D721Med (cell line): Measurements from ENCODE around the gene OR5L2.
"Not testable (repeated sequence)": the region's sequence is repeated elsewhere in the genome, so short reads cannot be mapped to it uniquely, and the experiment has no call there.

Experiments
- DNase-seq: peaks from one replicate; pipeline ENCODE4 v3.0.0; 2011; ENCODE audit warnings: low spot score; ENCODE audit not compliant: insufficient read length
- FAIRE-seq: peaks from 2 replicates; lab custom pipeline; 2011; peaks lifted over from hg19 to GRCh38; lab: Jason Lieb, UNC
- CTCF ChIP-seq: IDR thresholded peaks from 2 replicates; pipeline ENCODE4 v1.5.1; 2012; ENCODE audit warnings: mild to moderate bottlenecking, control low read depth; ENCODE audit not compliant: insufficient read depth; ENCODE audit errors: missing control alignments

OR5L2 gene

GRCh38 chr11:55838452-55838851 is 11.4 kb downstream of the OR5L2 start, which contains the start of gene OR5D16:
Gene OR5D16, plus strand, starts transcription at chr11:55838752. Its CDS starts 0 bp downstream, at chr11:55838752.
- FAIRE-seq: no peak
- DNase-seq: no peak
- TF ChIP-seq CTCF: no peak

DNA sequence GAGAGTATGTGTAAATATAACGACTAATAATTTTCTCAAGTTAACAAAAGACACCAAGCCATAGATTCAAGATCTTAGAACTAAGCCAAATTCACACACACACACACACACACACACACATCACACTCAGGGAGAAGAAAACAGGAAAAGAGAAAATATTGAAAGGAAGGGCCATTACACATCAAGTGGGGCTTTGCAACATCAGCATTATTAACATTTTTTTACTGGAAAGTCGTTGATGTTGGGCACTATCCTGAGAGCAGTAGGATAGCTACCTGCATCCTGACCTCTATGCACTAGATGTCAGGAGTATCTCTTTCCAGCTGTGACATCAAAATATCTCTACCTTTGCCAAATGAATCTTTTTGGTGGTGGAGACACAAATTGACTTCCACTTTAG is 20.4 kb downstream of the OR5L2 start:
- FAIRE-seq: no peak
- no peak for DNase-seq
- no peak for TF ChIP-seq CTCF

DNA sequence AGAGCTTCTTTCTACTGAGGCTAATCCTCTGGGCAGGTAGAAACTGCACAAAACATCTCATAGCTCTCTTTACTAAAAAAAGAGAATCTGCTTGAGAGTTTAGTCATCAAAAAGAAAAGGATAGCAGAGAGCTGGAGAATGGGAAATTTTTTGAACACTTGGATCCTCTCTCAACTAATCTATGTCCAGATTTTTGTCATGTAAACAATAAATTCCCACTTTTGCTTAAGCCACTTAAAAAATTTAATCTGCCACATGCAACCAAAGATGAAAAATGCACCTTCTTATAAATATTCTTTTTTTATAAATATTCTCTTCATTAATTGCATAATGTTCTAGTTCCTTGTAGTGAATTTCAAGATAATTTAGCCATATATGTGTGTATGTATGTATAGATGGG is 22.0 kb downstream of the OR5L2 start:
- FAIRE-seq (no peak), DNase-seq (no peak)
- no peak for TF ChIP-seq CTCF

DNA sequence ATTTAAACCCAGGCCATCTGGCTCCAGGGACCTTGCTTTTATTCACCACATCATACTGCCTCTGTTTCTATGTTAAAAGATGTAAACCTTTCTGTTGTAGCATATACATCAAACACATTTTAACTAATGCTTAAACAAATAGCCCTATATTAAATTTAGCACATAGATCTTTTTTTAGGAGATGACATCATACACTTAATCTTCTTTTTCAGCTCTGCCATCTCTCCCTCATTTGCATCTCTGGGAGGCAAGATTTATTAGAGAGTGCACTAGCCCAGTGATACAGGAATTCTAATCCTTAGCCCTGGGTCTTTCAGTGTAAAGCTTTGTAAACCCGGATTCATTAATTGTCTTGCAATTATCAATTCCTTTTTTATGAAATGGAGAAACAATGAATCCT is 25.1 kb downstream of the OR5L2 start:
- no peak for TF ChIP-seq CTCF
- FAIRE-seq: no peak
- no peak for DNase-seq

- DNase-seq: no peak
- FAIRE-seq: no peak
- no peak for TF ChIP-seq CTCF
Measured at GRCh38 chr11:55854704-55855103, 27.7 kb downstream of the OR5L2 start.

DNA sequence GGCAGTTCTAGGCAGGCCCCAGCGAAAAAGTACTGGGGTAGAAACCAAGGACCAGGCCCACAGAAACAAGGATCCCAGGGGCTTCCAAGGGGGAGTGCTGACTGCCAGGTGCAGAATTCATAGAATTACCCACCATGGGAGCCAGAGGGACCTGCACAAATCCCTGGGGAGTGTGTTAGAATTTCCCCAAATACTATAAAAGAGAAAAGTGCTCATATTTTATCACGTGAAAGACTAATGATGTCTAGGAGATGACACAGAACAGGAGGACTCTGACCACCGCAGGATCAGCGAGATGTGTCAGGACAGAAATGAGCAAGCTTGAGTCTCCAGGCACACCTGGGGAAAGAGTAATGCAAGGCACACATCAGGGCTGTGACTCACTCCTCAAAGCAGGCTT is 40.3 kb downstream of the OR5L2 start:
- FAIRE-seq, DNase-seq: not testable (repeated sequence)

DNA sequence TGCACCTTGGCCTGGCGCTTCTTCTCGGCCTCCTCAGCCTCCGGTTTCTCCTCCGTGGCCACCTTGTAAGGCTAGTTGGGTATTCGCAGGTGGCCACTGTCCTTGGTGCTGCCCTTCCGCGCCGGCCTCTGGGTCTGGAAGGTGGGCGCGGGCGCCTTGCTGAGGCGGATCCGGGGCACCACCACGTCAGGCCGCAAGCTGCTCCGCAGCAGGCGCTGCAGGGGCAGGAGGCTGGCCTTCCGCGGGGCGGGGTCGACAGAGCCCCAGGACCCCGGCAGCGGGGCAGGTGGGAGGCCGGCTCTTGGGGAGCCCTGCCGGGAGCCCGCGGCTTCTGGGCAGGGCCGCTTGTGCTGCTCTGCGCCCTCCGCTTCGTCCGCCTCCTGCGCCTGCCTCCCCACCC is 45.7 kb downstream of the OR5L2 start:
- not testable (repeated sequence) for FAIRE-seq, DNase-seq

DNA sequence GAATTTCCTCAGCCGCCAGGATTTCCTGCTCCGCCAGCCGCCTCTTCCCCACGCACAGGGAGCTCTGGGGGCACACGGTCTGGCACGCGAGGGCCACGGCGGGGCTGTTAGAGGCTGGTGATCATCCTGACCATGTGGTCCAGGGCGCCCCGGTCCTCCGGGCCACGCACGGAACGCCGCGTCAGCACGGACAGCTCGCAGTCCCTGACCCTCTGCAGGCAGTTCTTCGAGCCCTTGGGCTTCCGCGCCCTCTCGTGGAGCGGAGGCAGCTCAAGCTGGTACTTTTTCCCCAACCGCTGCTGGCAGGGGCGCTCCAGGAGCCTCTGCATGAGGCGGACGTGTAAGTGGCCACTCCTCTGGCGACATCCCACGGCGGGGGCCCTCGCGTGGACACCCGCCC is 46.1 kb downstream of the OR5L2 start:
- not testable (repeated sequence) for DNase-seq, FAIRE-seq
